AG04450 (cell line): Measurements from ENCODE around the gene HOXA10. TPM values are rescaled to one million over a fixed set of nuclear protein-coding genes. Genes with fewer than 3 reads are reported as not detected.

ENCODE experiments used
- CTCF ChIA-PET: fragments of 300-600, 350-600 bp; formaldehyde crosslinking; extraction: SDS; loops from one replicate; lab custom pipeline; 2022; ENCODE audit warnings: antibody characterized with exemption, inconsistent platforms; lab: Charles Lee
- POLR2A ChIA-PET: fragments of 350-600 bp; formaldehyde crosslinking; extraction: SDS; loops from one replicate; lab custom pipeline; 2021; ENCODE audit warnings: antibody characterized with exemption, inconsistent platforms; lab: Yijun Ruan, JAX
- DNase-seq: peaks from one replicate; pipeline ENCODE4 v3.0.0-alpha.2; 2011; ENCODE audit warnings: low read depth, low spot score
- H3K27ac ChIP-seq: one replicate; pipeline ENCODE4 v1.5.1; 2012; ENCODE audit warnings: low read depth, low read length, control low read depth
- H3K27me3 ChIP-seq: one replicate; pipeline ENCODE4 v1.6.0; 2012; ENCODE audit warnings: low read length; ENCODE audit not compliant: control insufficient read depth, insufficient read depth
- H3K4me3 ChIP-seq: 2 replicates; pipeline ENCODE4 v1.5.1; 2011; ENCODE audit warnings: mild to moderate bottlenecking, low read depth, low read length, control low read depth
- H3K9me3 ChIP-seq: 2 replicates; pipeline ENCODE4 v1.5.1; 2012; ENCODE audit warnings: low read length; ENCODE audit not compliant: control insufficient read depth, insufficient read depth
- CTCF ChIP-seq: IDR thresholded peaks from 2 replicates; pipeline ENCODE4 v1.5.1; 2011; ENCODE audit warnings: low read depth, low read length, control low read depth, inconsistent platforms
- polyA plus RNA-seq: library from polyadenylated mRNA; depleted of rRNA; stranded (reverse); fragments of >200 nt; gene quantifications from 2 replicates; pipeline ENCODE4 v1.2.3, GENCODE V29; 2011

HOXA10 gene
- polyA plus RNA-seq, 1 experiment, result 0.47 TPM

DNA sequence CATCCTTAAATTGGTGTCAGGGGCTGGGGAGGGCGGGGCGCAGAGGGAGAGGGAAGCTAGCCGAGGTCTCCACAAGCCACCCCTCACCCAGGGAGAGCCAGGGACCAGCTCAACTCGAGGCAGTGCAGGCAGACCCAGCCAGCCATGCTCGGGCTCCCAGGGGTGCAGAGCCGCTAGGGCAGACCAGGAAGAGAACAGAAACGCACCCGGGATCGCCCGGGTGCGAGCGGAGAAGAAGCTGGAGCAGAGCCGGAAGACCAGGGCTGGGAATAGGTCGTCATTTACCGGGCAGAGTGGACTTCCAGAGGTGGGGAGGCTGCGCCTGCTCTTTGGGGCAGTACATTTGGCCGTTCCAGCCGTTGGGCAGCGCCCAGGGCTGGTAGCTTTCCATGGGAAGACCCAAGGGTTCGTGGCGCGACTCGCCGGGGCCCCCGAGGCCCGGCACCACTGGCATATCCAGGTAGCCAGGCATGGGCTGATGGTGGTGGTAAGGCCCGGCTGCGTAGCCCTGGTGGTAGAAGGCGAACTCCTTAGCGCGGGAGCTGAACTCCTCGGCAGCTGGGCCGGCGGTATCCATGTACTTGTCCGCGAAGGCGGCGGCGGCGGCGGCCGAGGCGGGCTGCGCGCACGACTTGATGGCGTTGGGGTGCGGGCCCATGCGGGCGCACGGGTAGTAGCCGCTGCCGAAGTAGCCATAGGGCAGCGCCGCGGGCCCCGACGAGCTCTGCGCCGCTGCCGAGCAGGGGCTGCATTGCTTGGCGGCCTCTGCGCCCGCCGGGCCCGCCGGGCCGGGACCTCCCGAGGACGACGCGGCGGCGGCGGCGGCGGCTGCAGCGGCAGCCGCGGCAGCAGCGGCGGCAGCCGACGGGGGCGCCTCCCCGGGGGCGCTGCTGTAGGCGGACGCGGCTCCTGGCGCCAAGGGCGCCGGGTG lies 25.0 kb upstream of the HOXA10 start:
- POLR2A ChIA-PET, result no interaction called here
- no peak overlapping the region for H3K27ac ChIP-seq
- DNase-seq, result no peak
- CTCF ChIA-PET, result interaction anchor here (0.6 to 1.4 kb wide), 5 partner anchors 575 to 885 kb away, joined by 3 to 5 read pairs (median 3); no protein-coding TSS in a partner anchor
- peaks cover 9% of the 10 kb centered on the region; the same call in 1 of the 2 replicates for H3K9me3 ChIP-seq
- H3K27me3 ChIP-seq, result peaks cover 83% of the 10 kb centered on the region
- no peak for TF ChIP-seq CTCF
- no peak overlapping the region for H3K4me3 ChIP-seq

DNA sequence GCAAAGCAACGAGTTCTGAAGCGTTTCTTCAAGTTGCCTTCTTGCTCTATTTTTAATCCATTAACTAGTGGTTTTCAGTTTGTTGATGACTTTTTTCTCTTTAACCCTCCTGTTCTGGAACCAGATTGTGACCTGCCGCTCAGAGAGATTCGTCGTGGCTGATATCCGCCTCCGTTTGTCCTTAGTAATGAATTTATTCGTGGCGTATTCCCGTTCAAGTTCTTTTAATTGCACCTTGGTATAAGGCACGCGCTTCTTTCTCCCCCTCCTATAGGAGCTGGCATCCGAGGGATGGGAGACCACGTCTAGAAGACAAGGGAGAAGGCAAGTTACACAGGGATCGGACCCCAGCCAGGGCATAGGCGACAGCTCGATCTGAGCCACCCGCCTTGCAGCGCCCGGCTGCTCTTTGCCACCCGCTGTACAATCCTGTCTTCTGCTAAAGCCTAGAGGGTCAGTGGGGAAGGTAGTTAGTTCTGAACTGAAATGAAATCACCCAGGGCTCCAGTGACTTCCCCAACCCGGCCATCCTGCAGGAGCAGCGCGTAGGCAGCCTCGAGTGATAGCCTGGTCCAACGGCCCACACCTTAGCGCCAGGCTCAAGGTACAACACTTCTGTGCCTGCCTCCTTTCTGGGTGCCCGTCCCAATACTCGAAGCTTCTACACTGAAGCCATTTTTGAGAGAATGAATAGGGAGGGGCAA lies 24.2 kb upstream of the HOXA10 start:
- H3K27ac ChIP-seq, result no peak overlapping the region
- TF ChIP-seq CTCF, result no peak
- no peak overlapping the region for H3K4me3 ChIP-seq
- peaks cover 9% of the 10 kb centered on the region; the same call in 1 of the 2 replicates for H3K9me3 ChIP-seq
- ChIA-PET POLR2A (no interaction called here), CTCF (interaction anchor here (0.6 to 1.2 kb wide), 3 partner anchors 576 to 886 kb away, joined by 3 read pairs; no protein-coding TSS in a partner anchor)
- peaks cover 83% of the 10 kb centered on the region for H3K27me3 ChIP-seq
- DNase-seq, result no peak

- CTCF ChIA-PET, result no interaction called here
- POLR2A ChIA-PET, result no interaction called here
- Histone ChIP-seq H3K4me3 (no peak overlapping the region), H3K27ac (no peak overlapping the region), H3K9me3 (peaks cover 8% of the 10 kb centered on the region; the same call in 1 of the 2 replicates), H3K27me3 (peaks cover 83% of the 10 kb centered on the region)
- no peak for DNase-seq
- TF ChIP-seq CTCF, result no peak
Measured at GRCh38 chr7:27197137-27198042, 23.3 kb upstream of the HOXA10 start.

DNA sequence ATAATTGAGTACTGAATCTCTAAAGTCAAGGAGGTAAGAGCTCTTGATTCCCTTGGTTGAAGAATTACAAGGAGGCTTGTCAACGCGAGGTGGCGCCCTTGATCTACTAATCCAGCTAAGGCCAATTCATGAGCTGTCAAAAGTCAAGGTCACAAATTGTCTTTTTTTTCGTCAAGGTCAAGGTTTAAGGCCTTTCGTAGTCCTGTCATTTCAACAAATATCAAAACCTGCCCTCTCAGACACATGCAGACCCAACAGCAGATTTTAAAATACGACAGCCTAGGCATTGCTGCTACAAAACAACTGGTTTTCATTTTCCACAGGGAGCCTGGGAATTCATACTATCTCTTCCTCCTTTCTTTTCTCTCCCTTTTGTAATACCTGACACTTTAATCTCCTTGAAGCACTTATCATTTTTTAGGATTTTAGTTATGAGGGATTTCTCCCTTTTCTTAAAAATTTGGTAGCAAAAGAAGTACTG lies 22.2 kb upstream of the HOXA10 start:
- DNase-seq, result peak; percentile 37
- no peak overlapping the region for H3K4me3 ChIP-seq

More for the DNA sequence above, 22.2 kb upstream of the HOXA10 start:
- ChIA-PET POLR2A (interaction anchor here (0.6 to 0.7 kb wide), 2 partner anchors 12 to 368 kb away, joined by 4 to 12 read pairs; no protein-coding TSS in a partner anchor), CTCF (interaction anchor here (0.5 to 3.2 kb wide), 73 partner anchors 9 to 1725 kb away, joined by 3 to 68 read pairs (median 5); no protein-coding TSS in a partner anchor)
- peak; percentile 80 for TF ChIP-seq CTCF
- Histone ChIP-seq H3K27ac (no peak overlapping the region), H3K9me3 (peaks cover 11% of the 10 kb centered on the region; the same call in 1 of the 2 replicates), H3K27me3 (peaks cover 83% of the 10 kb centered on the region)
